Neural progenitor cell (in vitro differentiated cells): ENCODE measurements around the gene ARHGAP5. TPM values are rescaled to one million over a fixed set of nuclear protein-coding genes. Genes with fewer than 3 reads are reported as not detected.

Experiments
- DNase-seq: peaks from one replicate; pipeline ENCODE4 v3.0.0-alpha.2; 2016; ENCODE audit warnings: low spot score
- H2AFZ ChIP-seq: fragments of 200-600 bp; sonication (generic); replicated peaks from 2 replicates; pipeline ENCODE4 v1.6.1; 2016; ENCODE audit warnings: antibody characterized with exemption
- H3F3A ChIP-seq: fragments of 200-600 bp; sonication (generic); 2 replicates; pipeline ENCODE4 v1.6.1; 2016; ENCODE audit warnings: antibody characterized with exemption, low read depth
- H3K27ac ChIP-seq: fragments of 200-600 bp; sonication (generic); 2 replicates; pipeline ENCODE4 v1.5.1; 2016; ENCODE audit warnings: mild to moderate bottlenecking
- H3K27me3 ChIP-seq: fragments of 200-600 bp; sonication (generic); 2 replicates; pipeline ENCODE4 v1.6.1; 2016; ENCODE audit warnings: mild to moderate bottlenecking, moderate library complexity
- H3K36me3 ChIP-seq: fragments of 200-600 bp; sonication (generic); 2 replicates; pipeline ENCODE4 v1.5.1; 2016
- H3K4me1 ChIP-seq: fragments of 200-600 bp; sonication (generic); 2 replicates; pipeline ENCODE4 v1.6.1; 2016; ENCODE audit warnings: mixed run types
- H3K4me2 ChIP-seq: fragments of 200-600 bp; sonication (generic); 2 replicates; pipeline ENCODE4 v1.6.1; 2016
- H3K4me3 ChIP-seq: fragments of 200-600 bp; sonication (generic); 2 replicates; pipeline ENCODE4 v1.5.1; 2016
- H3K79me2 ChIP-seq: fragments of 200-600 bp; sonication (generic); 2 replicates; pipeline ENCODE4 v1.6.1; 2016; ENCODE audit warnings: low read depth
- H3K9ac ChIP-seq: fragments of 200-600 bp; sonication (generic); 2 replicates; pipeline ENCODE4 v1.6.1; 2016
- H3K9me3 ChIP-seq: fragments of 200-600 bp; sonication (generic); 2 replicates; pipeline ENCODE4 v1.5.1; 2016; ENCODE audit warnings: low read depth
- H4K20me1 ChIP-seq: fragments of 200-600 bp; sonication (generic); 2 replicates; pipeline ENCODE4 v1.6.1; 2016; ENCODE audit warnings: low read depth
- H3K27ac Mint-ChIP-seq: 3 replicates; pipeline ENCODE4 v1.8.0; 2021; ENCODE audit warnings: mixed read lengths
- H3K27me3 Mint-ChIP-seq: 2 replicates; pipeline ENCODE4 v1.8.0; 2022; ENCODE audit warnings: low read depth, mild to moderate bottlenecking, inconsistent platforms, moderate library complexity, mixed read lengths; ENCODE audit not compliant: insufficient read depth
- H3K36me3 Mint-ChIP-seq: 3 replicates; pipeline ENCODE4 v1.8.0; 2021; ENCODE audit warnings: mixed read lengths
- H3K4me1 Mint-ChIP-seq: 3 replicates; pipeline ENCODE4 v1.8.0; 2021; ENCODE audit warnings: mixed read lengths
- H3K4me3 Mint-ChIP-seq: 3 replicates; pipeline ENCODE4 v1.8.0; 2021; ENCODE audit warnings: mild to moderate bottlenecking, moderate library complexity, mixed read lengths
- H3K9me3 Mint-ChIP-seq: 3 replicates; pipeline ENCODE4 v1.8.0; 2020; ENCODE audit warnings: mixed read lengths
- CTCF ChIP-seq: fragments of 200-600 bp; sonication (generic); IDR thresholded peaks from 2 replicates; pipeline ENCODE4 v1.5.1; 2017; ENCODE audit warnings: antibody characterized with exemption, mild to moderate bottlenecking
- EZH2 ChIP-seq: fragments of 200-600 bp; sonication (generic); IDR thresholded peaks from 2 replicates; pipeline ENCODE4 v1.6.1; 2017; ENCODE audit warnings: antibody characterized with exemption, mild to moderate bottlenecking, moderate library complexity
- EZH2phosphoT487 ChIP-seq: fragments of 200-600 bp; sonication (generic); IDR thresholded peaks from 2 replicates; pipeline ENCODE4 v1.6.1; 2017; ENCODE audit warnings: antibody characterized with exemption
- total RNA-seq: library from RNA; depleted of rRNA; stranded (reverse); fragments of >200 nt; gene quantifications from 2 replicates; pipeline ENCODE4 v1.2.3, GENCODE V29; 2015; ENCODE audit warnings: low replicate concordance

The ARHGAP5 gene
- total RNA-seq, 1 donor from 2014 or later, result 202 TPM

GRCh38 chr14:32203928-32204357, 126.8 kb downstream of the ARHGAP5 start:
- Histone ChIP-seq H3K27ac (no peak overlapping the region), H3K4me1 (peaks cover 5% of the 10 kb centered on the region), H2AFZ (peak overlapping the region; percentile 97), H3F3A (peaks cover 28% of the 10 kb centered on the region), H3K36me3 (no peaks in the 10 kb centered on the region), H3K27me3 (peaks cover 18% of the 10 kb centered on the region), H3K4me2 (peak overlapping the region; percentile 90), H3K4me3 (peak overlapping the region; percentile 75), H3K79me2 (no peaks in the 10 kb centered on the region), H3K9me3 (no peaks in the 10 kb centered on the region), H3K9ac (no peak overlapping the region), H4K20me1 (peaks cover 4% of the 10 kb centered on the region)
- H3K36me3 Mint-ChIP-seq, result no peaks in the 10 kb centered on the region
- H3K27me3 Mint-ChIP-seq, result peaks cover 10% of the 10 kb centered on the region
- H3K9me3 Mint-ChIP-seq, result no peaks in the 10 kb centered on the region
- peak overlapping the region; percentile 80 for H3K27ac Mint-ChIP-seq
- H3K4me1 Mint-ChIP-seq, result peaks cover 15% of the 10 kb centered on the region
- no peak for TF ChIP-seq EZH2
- no peak for TF ChIP-seq CTCF
- TF ChIP-seq EZH2phosphoT487, result no peak
- peak overlapping the region; percentile 98 for H3K4me3 Mint-ChIP-seq
- DNase-seq, result peak; percentile 28

GRCh38 chr14:32205554-32205953, 128.4 kb downstream of the ARHGAP5 start:
- Mint-ChIP-seq H3K9me3 (no peaks in the 10 kb centered on the region), H3K36me3 (no peaks in the 10 kb centered on the region), H3K27ac (no peak overlapping the region), H3K4me1 (peaks cover 15% of the 10 kb centered on the region), H3K27me3 (peaks cover 10% of the 10 kb centered on the region), H3K4me3 (no peak overlapping the region)
- Histone ChIP-seq H3K36me3 (no peaks in the 10 kb centered on the region), H4K20me1 (no peaks in the 10 kb centered on the region), H2AFZ (no peak overlapping the region), H3K4me3 (no peak overlapping the region), H3K9me3 (no peaks in the 10 kb centered on the region), H3K27me3 (peaks cover 11% of the 10 kb centered on the region), H3K9ac (no peak overlapping the region), H3K27ac (no peak overlapping the region), H3F3A (peaks cover 22% of the 10 kb centered on the region), H3K79me2 (no peaks in the 10 kb centered on the region), H3K4me1 (peaks cover 3% of the 10 kb centered on the region), H3K4me2 (no peak overlapping the region)
- DNase-seq, result no peak
- TF ChIP-seq CTCF, result no peak
- TF ChIP-seq EZH2, result no peak
- TF ChIP-seq EZH2phosphoT487, result no peak

- H3K27ac ChIP-seq, result no peak overlapping the region
- Mint-ChIP-seq H3K36me3 (no peaks in the 10 kb centered on the region), H3K27me3 (peaks cover 10% of the 10 kb centered on the region), H3K27ac (no peak overlapping the region), H3K4me1 (peaks cover 12% of the 10 kb centered on the region), H3K4me3 (no peak overlapping the region), H3K9me3 (no peaks in the 10 kb centered on the region)
- peaks cover 8% of the 10 kb centered on the region for H3K27me3 ChIP-seq
- DNase-seq, result no peak
- H3K4me2 ChIP-seq, result no peak overlapping the region
- H3K9ac ChIP-seq, result no peak overlapping the region
- H3K4me3 ChIP-seq, result no peak overlapping the region
- no peaks in the 10 kb centered on the region for H3K4me1 ChIP-seq
- H3K36me3 ChIP-seq, result no peaks in the 10 kb centered on the region
- H3F3A ChIP-seq, result peaks cover 18% of the 10 kb centered on the region
- H4K20me1 ChIP-seq, result no peaks in the 10 kb centered on the region
- H2AFZ ChIP-seq, result no peak overlapping the region
- no peaks in the 10 kb centered on the region for H3K79me2 ChIP-seq
- no peak for TF ChIP-seq EZH2
- no peak for TF ChIP-seq CTCF
- TF ChIP-seq EZH2phosphoT487, result no peak
- no peaks in the 10 kb centered on the region for H3K9me3 ChIP-seq
These were observed 128.9 kb downstream of the ARHGAP5 start for GRCh38 chr14:32205984-32206383.
